Body of pancreas (tissue), 4 donors: ENCODE data around the gene HIGD1C. TPM values are rescaled to one million over a fixed set of nuclear protein-coding genes. Genes with fewer than 3 reads are reported as not detected.

ENCODE experiments used
- ATAC-seq: fragments of 150-250 bp; one replicate; pipeline ENCODE4 v1.9.1; 2016
- DNase-seq, 4 donors: peaks; one replicate each; pipeline ENCODE4 v3.0.0-alpha.2; 2019
- H3K27ac ChIP-seq, 4 donors: fragments of 200-600 bp; sonication (generic); 1 replicate in 3 of 4; 2 replicates in 1 of 4; pipeline versions ENCODE4 v1.5.1 to v1.6.1; 2016 to 2019; ENCODE audit warnings: mild to moderate bottlenecking in 1 of 4, mixed read lengths in 1 of 4, moderate library complexity in 1 of 4
- H3K27me3 ChIP-seq, 2 donors: fragments of 200-600 bp; sonication (generic); one replicate each; pipeline ENCODE4 v1.6.0; 2016; ENCODE audit warnings: mild to moderate bottlenecking in 1 of 2
- H3K36me3 ChIP-seq, 2 donors: fragments of 200-600 bp; sonication (generic); replicated peaks in 1 of 2; 2 replicates each; pipeline ENCODE4 v1.5.1; 2016; ENCODE audit warnings: low read depth in 2 of 2; ENCODE audit not compliant: insufficient read depth in 1 of 2
- H3K4me1 ChIP-seq: fragments of 200-600 bp; sonication (generic); one replicate; pipeline ENCODE4 v1.6.0; 2016
- H3K4me3 ChIP-seq, 2 donors: fragments of 200-600 bp; sonication (generic); 1 replicate in 1 of 2; 2 replicates in 1 of 2; pipeline ENCODE4 v1.5.1; 2016 to 2019
- H3K9me3 ChIP-seq, 3 donors: fragments of 200-600 bp; sonication (generic); 1 replicate in 2 of 3; 2 replicates in 1 of 3; pipeline ENCODE4 v1.5.1; 2016
- CTCF ChIP-seq, 7 experiments: fragments of 450-650 bp in 4 of 7; fragments of 200-600 bp in 3 of 7; sonication (generic) in 3 of 7; IDR thresholded peaks; one replicate each; pipeline ENCODE4 v1.5.1; 2016 to 2019; ENCODE audit warnings: antibody characterized with exemption in 7 of 7
- POLR2A ChIP-seq, 3 donors: fragments of 450-650 bp; IDR thresholded peaks; one replicate each; pipeline ENCODE4 v1.6.1; 2016; ENCODE audit warnings: antibody characterized with exemption in 3 of 3, mild to moderate bottlenecking in 2 of 3
- WGBS, 2 donors: methylation state at CpG; one replicate each; pipeline ENCODE4 v1.1.5; 2017; 5-methylcytosine and 5-hydroxymethylcytosine counted together
- intact Hi-C: fragments of 100-400 bp; cut with DNase I; formaldehyde crosslinking; loops from one replicate; pipeline ENCODE4 v1.15.1; 2023
- total RNA-seq, 2 donors: library from RNA; depleted of rRNA; stranded (reverse); fragments of >200 nt; gene quantifications; one replicate each; pipeline ENCODE4 v1.1.0, GENCODE V29; 2016

HIGD1C gene
- total RNA-seq, 2 donors from 2014 or later: not detected

- DNase-seq: no peak
- H3K27ac ChIP-seq: peak overlapping the region in 1 of 4 donors; percentile 37
- 85 to 100% methylated on average over 1 of the region's 1 CpG for WGBS, 2 donors
- H3K27me3 ChIP-seq: no peaks in the 10 kb centered on the region
- intact Hi-C loops: no loop called here
- no peak overlapping the region for H3K4me3 ChIP-seq
- peaks cover 0 to 3% of the 10 kb centered on the region in 2 donors for H3K36me3 ChIP-seq
- peaks cover 32% of the 10 kb centered on the region for H3K4me1 ChIP-seq
- no peak for ATAC-seq
- no peak for TF ChIP-seq POLR2A (IDR thresholded peaks at IDR 0.05)
- no peak for TF ChIP-seq CTCF (IDR thresholded peaks at IDR 0.05)
- H3K9me3 ChIP-seq: no peaks in the 10 kb centered on the region
Measured at GRCh38 chr12:51008329-51009055, 56.1 kb downstream of the HIGD1C start.

- Histone ChIP-seq H3K36me3 (peaks cover 0 to 3% of the 10 kb centered on the region in 2 donors), H3K27me3 (no peaks in the 10 kb centered on the region), H3K4me1 (peaks cover 37% of the 10 kb centered on the region), H3K27ac (peak overlapping the region in 1 of 4 donors; percentile 37), H3K4me3 (no peak overlapping the region), H3K9me3 (no peaks in the 10 kb centered on the region)
- intact Hi-C loops: no loop called here
- DNase-seq (peak in 2 of 4 donors; percentile 41 to 67), ATAC-seq (no peak)
- 73 to 94% methylated on average over 6 to 8 of the region's 8 CpGs for WGBS, 2 donors
- TF ChIP-seq CTCF (IDR thresholded peaks at IDR 0.05): no peak
- peak in 1 of 3 donors; percentile 22 for TF ChIP-seq POLR2A (IDR thresholded peaks at IDR 0.05)
Measured at GRCh38 chr12:51009056-51009440, 56.7 kb downstream of the HIGD1C start.

GRCh38 chr12:51011955-51012354 lies 59.6 kb downstream of the HIGD1C start:
- intact Hi-C loops: no loop called here
- no peak for TF ChIP-seq POLR2A (IDR thresholded peaks at IDR 0.05)
- TF ChIP-seq CTCF (IDR thresholded peaks at IDR 0.05): no peak
- H3K4me1 ChIP-seq: peaks cover 25% of the 10 kb centered on the region
- no peaks in the 10 kb centered on the region for H3K9me3 ChIP-seq
- no peaks in the 10 kb centered on the region for H3K27me3 ChIP-seq
- ATAC-seq: no peak
- no peak overlapping the region for H3K4me3 ChIP-seq
- DNase-seq: no peak
- WGBS, 2 donors: 76 to 86% methylated on average over 4 of the region's 4 CpGs
- no peaks in the 10 kb centered on the region for H3K36me3 ChIP-seq
- no peak overlapping the region for H3K27ac ChIP-seq

- no peak for TF ChIP-seq CTCF (IDR thresholded peaks at IDR 0.05)
- no peak for TF ChIP-seq POLR2A (IDR thresholded peaks at IDR 0.05)
- Histone ChIP-seq H3K9me3 (no peaks in the 10 kb centered on the region), H3K4me3 (no peak overlapping the region), H3K4me1 (peaks cover 33% of the 10 kb centered on the region), H3K36me3 (no peaks in the 10 kb centered on the region), H3K27me3 (no peaks in the 10 kb centered on the region), H3K27ac (no peak overlapping the region)
- intact Hi-C loops: no loop called here
- WGBS, 2 donors: 49 to 68% methylated on average over 5 of the region's 5 CpGs
- ATAC-seq (no peak), DNase-seq (no peak)
Measured at GRCh38 chr12:51012570-51013236, 60.4 kb downstream of the HIGD1C start.
